ENCODE results near the gene BTBD7. TPM values are rescaled to one million over a fixed set of nuclear protein-coding genes. Genes with fewer than 3 reads are reported as not detected.

BTBD7 gene
- total and polyA plus RNA-seq, 7 experiments from 2014 or later, result 7.5 to 31.7 (median 25.6) TPM

GRCh38 chr14:93299416-93299815, 33.4 kb downstream of the BTBD7 start:
- Mint-ChIP-seq H3K36me3 (peaks cover 0 to 16% (median 9%) of the 10 kb centered on the region in 5 donors), H3K27ac (peak overlapping the region in 1 of 9 donors; percentile 0), H3K27me3 (no peaks in the 10 kb centered on the region), H3K4me1 (peaks cover 2 to 53% (median 39%) of the 10 kb centered on the region in 7 donors), H3K9me3 (no peaks in the 10 kb centered on the region), H3K4me3 (no peak overlapping the region)
- no peak overlapping the region for H3K4me3 ChIP-seq (ENCODE audit: low read length)
- ChIA-PET POLR2A (no interaction called here), CTCF (no interaction called here)
- no peak for ATAC-seq
- H3K9me3 ChIP-seq (ENCODE audit: control insufficient read depth in 2 of 3, low read length in 3 of 3), result no peaks in the 10 kb centered on the region
- no peak for DNase-seq
- no peak overlapping the region for H3K27ac ChIP-seq (ENCODE audit: low read depth, low read length)
- no peaks in the 10 kb centered on the region for H3K27me3 ChIP-seq (ENCODE audit: control insufficient read depth in 2 of 2, insufficient read depth in 2 of 2, low read length in 2 of 2)
- peaks cover 0 to 2% (median 0%) of the 10 kb centered on the region in 3 experiments for H3K36me3 ChIP-seq (ENCODE audit: control insufficient read depth in 2 of 3, insufficient read depth in 3 of 3, low read length in 3 of 3)
- H3K4me1 ChIP-seq (ENCODE audit: control insufficient read depth in 2 of 2, insufficient read depth in 2 of 2, low read length in 2 of 2), result no peaks in the 10 kb centered on the region
- intact Hi-C loops (cut with micrococcal nuclease), result no loop called here

- peaks cover 3 to 25% (median 16%) of the 10 kb centered on the region in 5 donors for H3K36me3 Mint-ChIP-seq
- Histone ChIP-seq H3K4me1 (ENCODE audit: control insufficient read depth in 2 of 2, insufficient read depth in 2 of 2, low read length in 2 of 2) (no peaks in the 10 kb centered on the region), H3K27ac (ENCODE audit: low read depth, low read length) (no peak overlapping the region), H3K4me3 (ENCODE audit: low read length) (no peak overlapping the region), H3K9me3 (ENCODE audit: control insufficient read depth in 2 of 3, low read length in 3 of 3) (no peaks in the 10 kb centered on the region), H3K27me3 (ENCODE audit: control insufficient read depth in 2 of 2, insufficient read depth in 2 of 2, low read length in 2 of 2) (no peaks in the 10 kb centered on the region), H3K36me3 (ENCODE audit: control insufficient read depth in 2 of 3, insufficient read depth in 3 of 3, low read length in 3 of 3) (peaks cover 0 to 4% (median 0%) of the 10 kb centered on the region in 3 experiments)
- no peak overlapping the region for H3K4me3 Mint-ChIP-seq
- ATAC-seq (no peak), DNase-seq (no peak)
- H3K27ac Mint-ChIP-seq, result no peak overlapping the region
- intact Hi-C loops (cut with micrococcal nuclease), result no loop called here
- no peaks in the 10 kb centered on the region for H3K9me3 Mint-ChIP-seq
- CTCF ChIA-PET, result no interaction called here
- H3K4me1 Mint-ChIP-seq, result peaks cover 5 to 44% (median 27%) of the 10 kb centered on the region in 7 donors
- POLR2A ChIA-PET, result no interaction called here
- no peaks in the 10 kb centered on the region for H3K27me3 Mint-ChIP-seq
Observed at GRCh38 chr14:93295541-93296220, 37.2 kb downstream of the BTBD7 start.

GRCh38 chr14:93286212-93286890, 46.5 kb downstream of the BTBD7 start:
- no peaks in the 10 kb centered on the region for H3K27me3 Mint-ChIP-seq
- ATAC-seq (no peak), DNase-seq (no peak)
- H3K4me1 Mint-ChIP-seq, result peaks cover 7 to 45% (median 11%) of the 10 kb centered on the region in 7 donors
- H3K9me3 Mint-ChIP-seq, result no peaks in the 10 kb centered on the region
- Histone ChIP-seq H3K27ac (ENCODE audit: low read depth, low read length) (no peak overlapping the region), H3K4me3 (ENCODE audit: low read length) (no peak overlapping the region), H3K36me3 (ENCODE audit: control insufficient read depth in 2 of 3, insufficient read depth in 3 of 3, low read length in 3 of 3) (peaks cover 0 to 11% (median 0%) of the 10 kb centered on the region in 3 experiments), H3K9me3 (ENCODE audit: control insufficient read depth in 2 of 3, low read length in 3 of 3) (no peaks in the 10 kb centered on the region), H3K27me3 (ENCODE audit: control insufficient read depth in 2 of 2, insufficient read depth in 2 of 2, low read length in 2 of 2) (no peaks in the 10 kb centered on the region), H3K4me1 (ENCODE audit: control insufficient read depth in 2 of 2, insufficient read depth in 2 of 2, low read length in 2 of 2) (no peaks in the 10 kb centered on the region)
- intact Hi-C loops (cut with micrococcal nuclease), result no loop called here
- H3K4me3 Mint-ChIP-seq, result no peak overlapping the region
- peaks cover 4 to 27% (median 19%) of the 10 kb centered on the region in 5 donors for H3K36me3 Mint-ChIP-seq
- POLR2A ChIA-PET, result interaction anchor here (0.5 kb wide), 1 partner anchor 115 kb away, joined by 3 read pairs; no protein-coding TSS in a partner anchor
- CTCF ChIA-PET, result no interaction called here
- no peak overlapping the region for H3K27ac Mint-ChIP-seq

- Mint-ChIP-seq H3K4me1 (peaks cover 7 to 45% (median 11%) of the 10 kb centered on the region in 7 donors), H3K27ac (no peak overlapping the region), H3K36me3 (peaks cover 4 to 27% (median 19%) of the 10 kb centered on the region in 5 donors), H3K4me3 (no peak overlapping the region), H3K9me3 (no peaks in the 10 kb centered on the region), H3K27me3 (no peaks in the 10 kb centered on the region)
- Histone ChIP-seq H3K27ac (ENCODE audit: low read depth, low read length) (no peak overlapping the region), H3K27me3 (ENCODE audit: control insufficient read depth in 2 of 2, insufficient read depth in 2 of 2, low read length in 2 of 2) (no peaks in the 10 kb centered on the region), H3K4me1 (ENCODE audit: control insufficient read depth in 2 of 2, insufficient read depth in 2 of 2, low read length in 2 of 2) (no peaks in the 10 kb centered on the region), H3K9me3 (ENCODE audit: control insufficient read depth in 2 of 3, low read length in 3 of 3) (no peaks in the 10 kb centered on the region), H3K4me3 (ENCODE audit: low read length) (no peak overlapping the region), H3K36me3 (ENCODE audit: control insufficient read depth in 2 of 3, insufficient read depth in 3 of 3, low read length in 3 of 3) (peaks cover 0 to 11% (median 0%) of the 10 kb centered on the region in 3 experiments)
- ChIA-PET POLR2A (no interaction called here), CTCF (no interaction called here)
- no peak for DNase-seq
- ATAC-seq, result no peak
- intact Hi-C loops (cut with micrococcal nuclease), result no loop called here
Observed at GRCh38 chr14:93285044-93285443, 47.8 kb downstream of the BTBD7 start.

GRCh38 chr14:93281937-93282336, 50.9 kb downstream of the BTBD7 start:
- POLR2A ChIA-PET, result no interaction called here
- ATAC-seq (no peak), DNase-seq (no peak)
- H3K27ac Mint-ChIP-seq, result no peak overlapping the region
- H3K27ac ChIP-seq (ENCODE audit: low read depth, low read length), result no peak overlapping the region
- no peaks in the 10 kb centered on the region for H3K9me3 Mint-ChIP-seq
- H3K4me1 ChIP-seq (ENCODE audit: control insufficient read depth in 2 of 2, insufficient read depth in 2 of 2, low read length in 2 of 2), result no peaks in the 10 kb centered on the region
- peaks cover 0 to 4% (median 0%) of the 10 kb centered on the region in 3 experiments for H3K36me3 ChIP-seq (ENCODE audit: control insufficient read depth in 2 of 3, insufficient read depth in 3 of 3, low read length in 3 of 3)
- H3K4me1 Mint-ChIP-seq, result peaks cover 5 to 32% (median 11%) of the 10 kb centered on the region in 7 donors
- intact Hi-C loops (cut with micrococcal nuclease), result no loop called here
- H3K27me3 ChIP-seq (ENCODE audit: control insufficient read depth in 2 of 2, insufficient read depth in 2 of 2, low read length in 2 of 2), result no peaks in the 10 kb centered on the region
- H3K4me3 ChIP-seq (ENCODE audit: low read length), result no peak overlapping the region
- no peak overlapping the region for H3K4me3 Mint-ChIP-seq
- CTCF ChIA-PET, result no interaction called here
- no peaks in the 10 kb centered on the region for H3K9me3 ChIP-seq (ENCODE audit: control insufficient read depth in 2 of 3, low read length in 3 of 3)
- H3K27me3 Mint-ChIP-seq, result no peaks in the 10 kb centered on the region
- peaks cover 0 to 20% (median 10%) of the 10 kb centered on the region in 5 donors for H3K36me3 Mint-ChIP-seq

- H3K9me3 ChIP-seq (ENCODE audit: control insufficient read depth in 2 of 3, low read length in 3 of 3), result no peaks in the 10 kb centered on the region
- no peak overlapping the region for H3K27ac ChIP-seq (ENCODE audit: low read depth, low read length)
- peaks cover 5 to 22% (median 9%) of the 10 kb centered on the region in 7 donors for H3K4me1 Mint-ChIP-seq
- H3K27me3 ChIP-seq (ENCODE audit: control insufficient read depth in 2 of 2, insufficient read depth in 2 of 2, low read length in 2 of 2), result no peaks in the 10 kb centered on the region
- H3K36me3 Mint-ChIP-seq, result peaks cover 0 to 20% (median 12%) of the 10 kb centered on the region in 5 donors
- no peaks in the 10 kb centered on the region for H3K4me1 ChIP-seq (ENCODE audit: control insufficient read depth in 2 of 2, insufficient read depth in 2 of 2, low read length in 2 of 2)
- intact Hi-C loops (cut with micrococcal nuclease), result no loop called here
- ChIA-PET POLR2A (no interaction called here), CTCF (interaction anchor here (0.7 kb wide), 1 partner anchor 172 kb away, joined by 3 read pairs; no protein-coding TSS in a partner anchor)
- ATAC-seq (no peak), DNase-seq (no peak)
- H3K9me3 Mint-ChIP-seq, result no peaks in the 10 kb centered on the region
- peaks cover 0 to 4% (median 0%) of the 10 kb centered on the region in 3 experiments for H3K36me3 ChIP-seq (ENCODE audit: control insufficient read depth in 2 of 3, insufficient read depth in 3 of 3, low read length in 3 of 3)
- H3K27ac Mint-ChIP-seq, result no peak overlapping the region
- H3K27me3 Mint-ChIP-seq, result no peaks in the 10 kb centered on the region
- H3K4me3 ChIP-seq (ENCODE audit: low read length), result no peak overlapping the region
- no peak overlapping the region for H3K4me3 Mint-ChIP-seq
Observed at GRCh38 chr14:93280743-93281142, 52.1 kb downstream of the BTBD7 start.
